ENCODE measurements around the gene CABLES2.

DNA sequence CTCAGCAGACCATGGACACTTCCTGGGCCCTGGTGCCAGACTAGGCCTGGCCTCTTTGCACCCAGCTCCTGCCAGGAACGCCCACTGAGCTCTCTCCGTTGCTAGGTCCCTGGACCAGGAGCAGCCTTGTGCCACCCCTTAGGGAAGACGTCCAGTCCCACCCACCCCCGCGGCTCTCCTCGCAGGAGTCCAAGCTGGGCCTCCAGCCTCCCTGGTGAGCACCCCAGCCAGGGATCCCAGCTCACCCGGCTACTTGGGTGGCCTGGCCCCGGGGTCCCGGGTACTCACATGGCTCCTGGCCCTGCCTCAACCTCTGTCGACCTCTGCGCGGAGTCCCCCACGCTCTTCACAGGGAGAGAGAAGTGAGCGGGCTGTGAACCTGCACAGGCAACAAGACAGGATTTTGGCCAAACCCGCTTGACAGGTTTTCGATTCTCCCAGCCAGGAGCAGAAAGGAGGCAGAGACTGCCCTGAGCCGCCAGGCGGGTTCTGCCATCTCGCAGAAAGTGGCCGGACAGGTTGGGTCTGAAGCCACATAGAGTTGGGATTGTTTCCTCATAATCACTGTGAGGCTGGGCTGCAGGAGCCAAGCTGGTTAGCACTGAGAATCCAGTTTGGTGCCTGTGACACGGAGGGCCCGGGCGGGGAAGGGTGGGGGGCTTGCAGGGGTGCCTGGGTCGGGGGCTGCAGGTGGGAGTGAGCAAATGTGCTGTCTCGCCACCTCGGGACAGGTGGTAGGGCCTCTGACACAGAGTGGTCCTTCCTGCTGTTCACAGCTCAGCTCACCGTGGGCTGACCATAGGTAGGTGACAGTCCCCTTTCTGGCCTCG is 20.3 kb upstream of the CABLES2 start, which contains the start of gene RBBP8NL:
- TF ChIP-seq, protein P1, sequence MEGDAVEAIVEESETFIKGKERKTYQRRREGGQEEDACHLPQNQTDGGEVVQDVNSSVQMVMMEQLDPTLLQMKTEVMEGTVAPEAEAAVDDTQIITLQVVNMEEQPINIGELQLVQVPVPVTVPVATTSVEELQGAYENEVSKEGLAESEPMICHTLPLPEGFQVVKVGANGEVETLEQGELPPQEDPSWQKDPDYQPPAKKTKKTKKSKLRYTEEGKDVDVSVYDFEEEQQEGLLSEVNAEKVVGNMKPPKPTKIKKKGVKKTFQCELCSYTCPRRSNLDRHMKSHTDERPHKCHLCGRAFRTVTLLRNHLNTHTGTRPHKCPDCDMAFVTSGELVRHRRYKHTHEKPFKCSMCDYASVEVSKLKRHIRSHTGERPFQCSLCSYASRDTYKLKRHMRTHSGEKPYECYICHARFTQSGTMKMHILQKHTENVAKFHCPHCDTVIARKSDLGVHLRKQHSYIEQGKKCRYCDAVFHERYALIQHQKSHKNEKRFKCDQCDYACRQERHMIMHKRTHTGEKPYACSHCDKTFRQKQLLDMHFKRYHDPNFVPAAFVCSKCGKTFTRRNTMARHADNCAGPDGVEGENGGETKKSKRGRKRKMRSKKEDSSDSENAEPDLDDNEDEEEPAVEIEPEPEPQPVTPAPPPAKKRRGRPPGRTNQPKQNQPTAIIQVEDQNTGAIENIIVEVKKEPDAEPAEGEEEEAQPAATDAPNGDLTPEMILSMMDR (IDR thresholded peaks at IDR 0.05; ENCODE audit: extremely low read depth in 1 of 2, insufficient read depth in 1 of 2, low read depth in 1 of 2, low read length in 2 of 2) = no peak
- TF ChIP-seq GATA2 (IDR thresholded peaks at IDR 0.05; ENCODE audit: insufficient read depth, insufficient read length, low read depth, low read length) (no peak), POLR2A (IDR thresholded peaks at IDR 0.05; ENCODE audit: low read depth, low read length) (no peak), POLR2AphosphoS5 (IDR thresholded peaks at IDR 0.05; ENCODE audit: insufficient read depth, low read depth, low read length) (no peak)
